Fibroblast of peridontal ligament (primary cell): ENCODE data around the gene KIF5C.

Experiments
- DNase-seq: peaks from one replicate; pipeline ENCODE4 v3.0.0-alpha.2; 2010; ENCODE audit errors: extremely low read depth

KIF5C gene

GRCh38 chr2:149041482-149041881 lies 166.5 kb downstream of the KIF5C start:
- no peak for DNase-seq

- no peak for DNase-seq
Observed at GRCh38 chr2:149042881-149043280, 167.9 kb downstream of the KIF5C start.

- DNase-seq: no peak
Observed at GRCh38 chr2:149044500-149044899, 169.5 kb downstream of the KIF5C start.

GRCh38 chr2:149047118-149047517 lies 172.1 kb downstream of the KIF5C start:
- DNase-seq: no peak

- no peak for DNase-seq
Observed at GRCh38 chr2:149049142-149049541, 174.1 kb downstream of the KIF5C start.

GRCh38 chr2:149050188-149050587 lies 175.2 kb downstream of the KIF5C start:
- DNase-seq: peak; percentile 62

- DNase-seq: no peak
Observed at GRCh38 chr2:149055751-149056150, 180.7 kb downstream of the KIF5C start.

GRCh38 chr2:149056541-149057255 lies 181.7 kb downstream of the KIF5C start:
- DNase-seq: no peak

- DNase-seq: no peak
Observed at GRCh38 chr2:149057401-149057800, 182.4 kb downstream of the KIF5C start.

GRCh38 chr2:149058936-149059335 lies 183.9 kb downstream of the KIF5C start:
- no peak for DNase-seq

GRCh38 chr2:149059822-149060221 lies 184.8 kb downstream of the KIF5C start:
- no peak for DNase-seq

- no peak for DNase-seq
Observed at GRCh38 chr2:149061133-149061745, 186.2 kb downstream of the KIF5C start.

GRCh38 chr2:149062531-149062930 lies 187.5 kb downstream of the KIF5C start:
- DNase-seq: no peak

GRCh38 chr2:149063177-149063576 lies 188.2 kb downstream of the KIF5C start:
- DNase-seq: no peak

- DNase-seq: no peak
Observed at GRCh38 chr2:149064365-149064841, 189.4 kb downstream of the KIF5C start.

- peak; percentile 46 for DNase-seq
Observed at GRCh38 chr2:149064856-149065630, 190.0 kb downstream of the KIF5C start.

- no peak for DNase-seq
Observed at GRCh38 chr2:149068225-149068995, 193.4 kb downstream of the KIF5C start.

- peak; percentile 87 for DNase-seq
Observed at GRCh38 chr2:149068996-149069888, 194.2 kb downstream of the KIF5C start.

- no peak for DNase-seq
Observed at GRCh38 chr2:149070681-149071320, 195.8 kb downstream of the KIF5C start.

GRCh38 chr2:149075105-149075504 lies 200.1 kb downstream of the KIF5C start:
- DNase-seq: no peak
